GM18519 (cell line): ENCODE data around the gene POTEI.
"Not testable (repeated sequence)": the region's sequence is repeated elsewhere in the genome, so short reads cannot be mapped to it uniquely, and the experiment has no call there.

Experiments used
- ATAC-seq: cut with Tn5 transposase; IDR thresholded peaks from one replicate; pipeline ENCODE4 v1.9.1; 2021; ENCODE audit warnings: mild to moderate bottlenecking, moderate library complexity; ENCODE audit not compliant: unreplicated experiment, low FRiP score

POTEI gene

DNA sequence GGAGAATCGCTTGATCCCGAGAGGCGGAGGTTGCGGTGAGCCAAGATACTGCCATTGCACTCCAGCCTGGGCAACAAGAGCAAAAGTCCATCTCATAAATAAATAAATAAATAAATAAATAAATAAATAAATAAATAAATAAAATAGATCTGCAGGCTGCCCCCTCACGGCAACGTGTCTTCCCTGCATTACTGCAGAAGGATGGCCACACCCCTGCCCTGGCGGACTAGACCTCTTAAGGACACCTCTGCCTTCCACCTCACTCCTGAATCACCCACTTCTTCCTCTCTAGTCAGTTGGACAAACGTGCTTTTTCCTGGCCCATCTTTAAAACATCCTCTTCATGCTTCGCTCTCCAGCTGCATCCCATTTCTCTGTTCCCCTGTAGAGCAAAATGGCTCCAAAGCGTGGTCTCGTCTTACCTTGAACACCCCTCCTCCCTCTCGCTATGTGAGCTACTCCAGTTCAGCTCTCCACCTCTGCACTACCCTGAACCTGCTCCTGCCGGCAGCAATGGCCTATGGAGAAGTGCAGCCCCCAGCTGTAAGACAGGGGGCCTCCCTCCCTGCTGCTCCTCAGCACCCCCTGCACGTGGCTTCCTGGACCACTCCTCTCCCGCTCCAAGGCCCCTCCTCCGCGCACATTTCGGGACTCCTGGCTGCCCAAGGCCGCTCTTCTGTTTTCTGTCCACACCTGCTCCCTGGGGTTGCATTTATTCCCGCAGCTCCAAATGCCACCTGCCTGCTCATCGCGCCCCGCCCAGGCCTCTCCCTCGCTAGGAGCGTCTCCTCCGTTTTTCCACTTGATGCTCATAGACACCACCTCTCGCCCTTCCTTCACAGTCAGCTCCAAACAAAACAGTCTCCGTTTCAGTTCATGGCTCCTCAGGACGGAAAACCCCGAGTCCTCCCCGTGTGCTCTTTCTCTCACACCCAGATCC is 1.9 kb upstream of the POTEI start:
- ATAC-seq, result not testable (repeated sequence)

GRCh38 chr2:130491073-130491472 is 18.1 kb downstream of the POTEI start:
- not testable (repeated sequence) for ATAC-seq

GRCh38 chr2:130455413-130455812 is 53.7 kb downstream of the POTEI start:
- not testable (repeated sequence) for ATAC-seq

- not testable (repeated sequence) for ATAC-seq
Measured at GRCh38 chr2:130454712-130455083, 54.4 kb downstream of the POTEI start.

GRCh38 chr2:130453955-130454711 is 55.0 kb downstream of the POTEI start:
- not testable (repeated sequence) for ATAC-seq

- ATAC-seq, result not testable (repeated sequence)
Measured at GRCh38 chr2:130452897-130453296, 56.2 kb downstream of the POTEI start.

DNA sequence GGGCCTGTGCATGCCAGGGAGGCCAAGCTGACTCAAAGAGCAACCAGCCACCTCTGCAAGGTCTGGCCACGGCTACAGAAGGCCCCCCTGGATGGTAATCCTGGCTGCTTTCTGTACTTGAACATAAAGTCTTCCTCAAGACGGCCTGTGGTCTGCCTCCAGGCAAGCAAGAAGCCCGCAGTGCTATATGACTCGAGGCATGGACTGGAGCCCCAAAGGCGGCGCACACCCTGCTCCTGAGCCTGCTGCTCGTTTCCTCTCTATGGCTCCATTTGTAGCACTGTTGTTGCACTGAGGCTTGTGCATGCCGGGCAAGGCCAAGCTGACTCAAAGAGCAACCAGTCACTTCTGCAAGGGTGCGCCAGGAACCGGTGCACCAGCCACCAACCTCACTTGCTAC is 57.3 kb downstream of the POTEI start:
- ATAC-seq, result not testable (repeated sequence)

- not testable (repeated sequence) for ATAC-seq
Measured at GRCh38 chr2:130451278-130451677, 57.9 kb downstream of the POTEI start.

DNA sequence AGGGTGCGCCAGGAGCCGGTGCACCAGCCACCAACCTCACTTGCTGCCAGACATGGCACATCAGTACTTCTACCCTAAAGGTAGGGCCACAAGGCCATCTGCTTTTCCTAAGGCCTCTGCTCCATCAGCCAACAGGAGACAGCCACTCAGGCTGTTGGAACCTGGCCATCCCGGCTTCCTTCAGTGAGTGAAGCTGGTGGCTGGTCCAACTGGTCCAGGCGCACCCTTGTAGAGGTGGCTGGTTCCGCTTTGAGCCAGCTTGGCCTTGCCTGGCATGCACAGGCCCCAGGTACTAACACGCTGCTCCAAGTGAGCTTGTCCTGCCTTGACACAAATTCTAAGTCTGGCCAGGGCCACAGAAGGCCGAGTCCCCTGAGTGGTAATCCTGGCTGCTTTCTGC is 58.8 kb downstream of the POTEI start:
- ATAC-seq, result not testable (repeated sequence)

GRCh38 chr2:130427631-130428030 is 81.5 kb downstream of the POTEI start:
- not testable (repeated sequence) for ATAC-seq

GRCh38 chr2:130418845-130419244 is 90.3 kb downstream of the POTEI start:
- ATAC-seq, result not testable (repeated sequence)

DNA sequence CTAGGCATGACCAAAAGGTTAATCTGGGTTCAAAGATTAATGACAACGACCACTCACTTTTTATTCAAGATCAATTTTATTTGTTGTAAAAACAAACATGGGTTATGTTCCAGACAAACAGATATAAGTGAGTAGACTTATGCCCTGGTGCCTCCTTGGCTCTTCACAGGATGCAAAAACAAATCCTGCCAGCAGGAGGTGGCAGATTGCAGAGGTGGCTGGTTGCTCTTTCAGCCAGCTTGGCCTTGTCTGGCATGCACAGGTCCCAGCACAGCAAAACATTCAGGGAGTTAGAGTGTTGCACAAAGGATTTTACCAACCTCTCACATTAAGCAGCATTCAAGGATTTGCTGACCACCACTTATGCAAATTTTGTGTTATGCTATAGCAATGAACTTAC is 92.4 kb downstream of the POTEI start:
- ATAC-seq, result not testable (repeated sequence)
